Measurements from ENCODE around the gene GNMT.

The GNMT gene

DNA sequence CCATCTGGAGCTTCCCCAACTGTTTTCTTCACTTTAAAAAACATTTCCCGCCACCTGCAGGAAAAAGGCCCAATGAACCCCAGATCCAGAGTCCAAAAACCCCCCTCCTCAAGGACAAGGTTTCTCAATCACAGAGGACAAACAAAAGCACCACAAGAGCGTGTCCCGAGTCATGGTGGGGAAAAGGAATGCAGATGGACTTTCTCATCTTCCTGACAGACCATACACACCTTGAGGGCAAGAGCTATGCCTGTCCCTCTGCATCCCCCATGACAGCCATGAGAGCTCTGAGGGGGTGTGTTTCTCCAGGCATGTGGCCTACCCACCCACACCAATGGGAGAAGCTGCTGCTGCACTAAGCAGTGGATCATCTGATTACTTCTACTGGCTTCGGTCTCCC, 9.4 kb downstream of the GNMT start:
- Histone ChIP-seq H3K4me1 (ENCODE audit: control insufficient read depth in 1 of 2, insufficient read depth in 2 of 2, low read length in 2 of 2) (peaks cover 7 to 8% of the 10 kb centered on the region in 2 experiments), H3K79me1 (ENCODE audit: low read length) (no peaks in the 10 kb centered on the region), H3K36me3 (ENCODE audit: control insufficient read depth in 1 of 2, insufficient read depth in 2 of 2, low read length in 2 of 2) (peaks cover 20 to 33% of the 10 kb centered on the region in 2 experiments), H3K9me3 (ENCODE audit: insufficient read depth, low read depth, low read length) (no peaks in the 10 kb centered on the region), H3K79me2 (ENCODE audit: control insufficient read depth, insufficient read depth, low read length, poor library complexity) (no peaks in the 10 kb centered on the region), H2BK12ac (ENCODE audit: low read length) (no peak overlapping the region), H4K12ac (ENCODE audit: low read depth, low read length) (no peak overlapping the region), H4K8ac (ENCODE audit: low read depth, low read length) (no peak overlapping the region), H3K18ac (ENCODE audit: low read length) (no peak overlapping the region), H4K91ac (ENCODE audit: low read depth, low read length) (no peak overlapping the region), H3K4me3 (ENCODE audit: low read depth, low read length) (no peak overlapping the region), H3K9ac (ENCODE audit: low read length) (no peak overlapping the region), H3K27ac (ENCODE audit: low read depth, low read length) (no peak overlapping the region), H2BK120ac (ENCODE audit: insufficient read depth, low read length, poor library complexity) (no peak overlapping the region), H3K27me3 (ENCODE audit: insufficient read depth, low read length) (no peaks in the 10 kb centered on the region), H3K23ac (ENCODE audit: low read length) (no peak overlapping the region), H3K14ac (ENCODE audit: low read length) (no peak overlapping the region), H2AK5ac (ENCODE audit: low read length) (no peak overlapping the region), H2AFZ (ENCODE audit: insufficient read depth, low read length, poor library complexity) (no peak overlapping the region), H2BK5ac (ENCODE audit: low read depth, low read length, poor library complexity) (no peak overlapping the region), H3K4me2 (ENCODE audit: low read length) (no peak overlapping the region), H3K4ac (ENCODE audit: low read depth, low read length) (no peak overlapping the region)
- DNase-seq, result no peak
- no CpG with 5 or more reads among the region's 4 CpGs for WGBS (ENCODE audit: extremely low coverage, insufficient coverage, insufficient read length)

DNA sequence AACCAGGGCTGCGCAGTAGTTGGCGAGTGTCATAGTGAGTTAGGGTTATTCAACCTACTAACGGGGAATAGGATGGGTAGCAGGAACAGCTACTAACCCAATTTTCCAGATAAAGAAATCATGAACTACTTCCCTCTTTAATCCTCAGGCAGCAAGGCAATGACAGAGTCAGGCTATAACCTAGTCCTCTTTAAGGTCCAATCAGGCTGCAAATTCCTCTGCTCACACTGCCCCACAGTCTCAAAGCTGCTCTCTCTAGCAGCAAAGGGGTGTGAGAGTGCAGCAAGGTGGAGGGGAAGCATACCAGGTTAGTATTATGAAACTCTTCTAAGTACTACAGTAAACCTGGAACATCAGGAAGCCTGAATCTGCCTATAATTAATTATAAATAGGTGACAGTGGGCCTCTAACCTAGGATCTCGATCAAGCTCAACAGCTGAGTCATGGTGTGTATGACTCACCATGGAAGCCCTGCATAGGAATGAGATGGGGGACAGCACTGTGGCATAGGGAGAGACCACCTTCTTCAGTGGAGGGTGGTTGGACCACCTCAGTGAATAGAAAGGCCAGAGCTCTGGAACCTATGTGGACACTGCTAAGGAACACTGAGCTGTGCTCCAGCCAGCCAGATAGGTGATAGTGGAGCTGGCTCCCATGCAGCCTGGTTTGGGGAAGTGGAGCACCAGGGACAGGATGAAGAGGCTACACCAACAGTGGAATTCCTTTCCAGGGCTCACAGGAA, 10.5 kb downstream of the GNMT start:
- H2BK120ac ChIP-seq (ENCODE audit: insufficient read depth, low read length, poor library complexity), result no peak overlapping the region
- H3K79me1 ChIP-seq (ENCODE audit: low read length), result no peaks in the 10 kb centered on the region
- no peaks in the 10 kb centered on the region for H3K9me3 ChIP-seq (ENCODE audit: insufficient read depth, low read depth, low read length)
- no peak overlapping the region for H2BK12ac ChIP-seq (ENCODE audit: low read length)
- H3K4me2 ChIP-seq (ENCODE audit: low read length), result no peak overlapping the region
- H2AFZ ChIP-seq (ENCODE audit: insufficient read depth, low read length, poor library complexity), result no peak overlapping the region
- H2AK5ac ChIP-seq (ENCODE audit: low read length), result no peak overlapping the region
- H3K4ac ChIP-seq (ENCODE audit: low read depth, low read length), result no peak overlapping the region
- H2BK5ac ChIP-seq (ENCODE audit: low read depth, low read length, poor library complexity), result no peak overlapping the region
- no peak overlapping the region for H3K14ac ChIP-seq (ENCODE audit: low read length)
- H3K27me3 ChIP-seq (ENCODE audit: insufficient read depth, low read length), result no peaks in the 10 kb centered on the region
- no peak overlapping the region for H4K12ac ChIP-seq (ENCODE audit: low read depth, low read length)
- H3K4me3 ChIP-seq (ENCODE audit: low read depth, low read length), result no peak overlapping the region
- H4K8ac ChIP-seq (ENCODE audit: low read depth, low read length), result no peak overlapping the region
- H3K4me1 ChIP-seq (ENCODE audit: control insufficient read depth in 1 of 2, insufficient read depth in 2 of 2, low read length in 2 of 2), result peaks cover 7 to 8% of the 10 kb centered on the region in 2 experiments
- no peak overlapping the region for H4K91ac ChIP-seq (ENCODE audit: low read depth, low read length)
- WGBS (ENCODE audit: extremely low coverage, insufficient coverage, insufficient read length), result no CpG with 5 or more reads among the region's 4 CpGs
- H3K36me3 ChIP-seq (ENCODE audit: control insufficient read depth in 1 of 2, insufficient read depth in 2 of 2, low read length in 2 of 2), result peaks cover 13 to 25% of the 10 kb centered on the region in 2 experiments
- H3K23ac ChIP-seq (ENCODE audit: low read length), result no peak overlapping the region
- H3K27ac ChIP-seq (ENCODE audit: low read depth, low read length), result no peak overlapping the region
- H3K79me2 ChIP-seq (ENCODE audit: control insufficient read depth, insufficient read depth, low read length, poor library complexity), result no peaks in the 10 kb centered on the region
- peak in 1 of 2 donors; percentile 8 for DNase-seq
- H3K9ac ChIP-seq (ENCODE audit: low read length), result no peak overlapping the region
- H3K18ac ChIP-seq (ENCODE audit: low read length), result no peak overlapping the region

- H2BK12ac ChIP-seq (ENCODE audit: low read length), result no peak overlapping the region
- H2BK5ac ChIP-seq (ENCODE audit: low read depth, low read length, poor library complexity), result no peak overlapping the region
- no peak overlapping the region for H3K14ac ChIP-seq (ENCODE audit: low read length)
- no peak overlapping the region for H2AFZ ChIP-seq (ENCODE audit: insufficient read depth, low read length, poor library complexity)
- peaks cover 7 to 19% of the 10 kb centered on the region in 2 experiments for H3K36me3 ChIP-seq (ENCODE audit: control insufficient read depth in 1 of 2, insufficient read depth in 2 of 2, low read length in 2 of 2)
- H4K8ac ChIP-seq (ENCODE audit: low read depth, low read length), result no peak overlapping the region
- no peak overlapping the region for H2BK120ac ChIP-seq (ENCODE audit: insufficient read depth, low read length, poor library complexity)
- H3K4me3 ChIP-seq (ENCODE audit: low read depth, low read length), result no peak overlapping the region
- H3K79me1 ChIP-seq (ENCODE audit: low read length), result no peaks in the 10 kb centered on the region
- H3K4me2 ChIP-seq (ENCODE audit: low read length), result no peak overlapping the region
- no peaks in the 10 kb centered on the region for H3K9me3 ChIP-seq (ENCODE audit: insufficient read depth, low read depth, low read length)
- H4K91ac ChIP-seq (ENCODE audit: low read depth, low read length), result no peak overlapping the region
- no peak overlapping the region for H3K18ac ChIP-seq (ENCODE audit: low read length)
- no peaks in the 10 kb centered on the region for H3K27me3 ChIP-seq (ENCODE audit: insufficient read depth, low read length)
- H3K4me1 ChIP-seq (ENCODE audit: control insufficient read depth in 1 of 2, insufficient read depth in 2 of 2, low read length in 2 of 2), result peaks cover 7 to 8% of the 10 kb centered on the region in 2 experiments
- no CpG with 5 or more reads among the region's 3 CpGs for WGBS (ENCODE audit: extremely low coverage, insufficient coverage, insufficient read length)
- no peak overlapping the region for H3K23ac ChIP-seq (ENCODE audit: low read length)
- no peak overlapping the region for H3K4ac ChIP-seq (ENCODE audit: low read depth, low read length)
- H4K12ac ChIP-seq (ENCODE audit: low read depth, low read length), result no peak overlapping the region
- no peak overlapping the region for H2AK5ac ChIP-seq (ENCODE audit: low read length)
- H3K27ac ChIP-seq (ENCODE audit: low read depth, low read length), result no peak overlapping the region
- no peaks in the 10 kb centered on the region for H3K79me2 ChIP-seq (ENCODE audit: control insufficient read depth, insufficient read depth, low read length, poor library complexity)
- DNase-seq, result no peak
- H3K9ac ChIP-seq (ENCODE audit: low read length), result no peak overlapping the region
Measured at GRCh38 chr6:42971746-42972327, 11.3 kb downstream of the GNMT start.

- no peak overlapping the region for H3K14ac ChIP-seq (ENCODE audit: low read length)
- H3K27me3 ChIP-seq (ENCODE audit: insufficient read depth, low read length), result no peaks in the 10 kb centered on the region
- H3K4me3 ChIP-seq (ENCODE audit: low read depth, low read length), result no peak overlapping the region
- peaks cover 9% of the 10 kb centered on the region for H3K79me2 ChIP-seq (ENCODE audit: control insufficient read depth, insufficient read depth, low read length, poor library complexity)
- no peak overlapping the region for H2BK12ac ChIP-seq (ENCODE audit: low read length)
- DNase-seq, result no peak
- H3K4ac ChIP-seq (ENCODE audit: low read depth, low read length), result no peak overlapping the region
- H4K12ac ChIP-seq (ENCODE audit: low read depth, low read length), result no peak overlapping the region
- peaks cover 12 to 14% of the 10 kb centered on the region in 2 experiments for H3K4me1 ChIP-seq (ENCODE audit: control insufficient read depth in 1 of 2, insufficient read depth in 2 of 2, low read length in 2 of 2)
- H3K4me2 ChIP-seq (ENCODE audit: low read length), result no peak overlapping the region
- no peak overlapping the region for H2AK5ac ChIP-seq (ENCODE audit: low read length)
- H2AFZ ChIP-seq (ENCODE audit: insufficient read depth, low read length, poor library complexity), result no peak overlapping the region
- H3K36me3 ChIP-seq (ENCODE audit: control insufficient read depth in 1 of 2, insufficient read depth in 2 of 2, low read length in 2 of 2), result peaks cover 2 to 8% of the 10 kb centered on the region in 2 experiments
- H3K79me1 ChIP-seq (ENCODE audit: low read length), result peaks cover 8% of the 10 kb centered on the region
- WGBS (ENCODE audit: extremely low coverage, insufficient coverage, insufficient read length), result no CpG with 5 or more reads among the region's 3 CpGs
- H2BK120ac ChIP-seq (ENCODE audit: insufficient read depth, low read length, poor library complexity), result no peak overlapping the region
- no peak overlapping the region for H3K23ac ChIP-seq (ENCODE audit: low read length)
- H3K9me3 ChIP-seq (ENCODE audit: insufficient read depth, low read depth, low read length), result no peaks in the 10 kb centered on the region
- no peak overlapping the region for H3K27ac ChIP-seq (ENCODE audit: low read depth, low read length)
- H4K91ac ChIP-seq (ENCODE audit: low read depth, low read length), result no peak overlapping the region
- no peak overlapping the region for H3K9ac ChIP-seq (ENCODE audit: low read length)
- H4K8ac ChIP-seq (ENCODE audit: low read depth, low read length), result no peak overlapping the region
- no peak overlapping the region for H2BK5ac ChIP-seq (ENCODE audit: low read depth, low read length, poor library complexity)
- H3K18ac ChIP-seq (ENCODE audit: low read length), result no peak overlapping the region
Measured at GRCh38 chr6:42973926-42974325, 13.4 kb downstream of the GNMT start.

All from trophoblast cell (in vitro differentiated cells and primary cell).